ENCODE results near the gene FAM114A1. TPM values are rescaled to one million over a fixed set of nuclear protein-coding genes. Genes with fewer than 3 reads are reported as not detected.

FAM114A1 gene
- total RNA-seq, 2 donors from 2014 or later: 19.3 to 39.3 TPM

DNA sequence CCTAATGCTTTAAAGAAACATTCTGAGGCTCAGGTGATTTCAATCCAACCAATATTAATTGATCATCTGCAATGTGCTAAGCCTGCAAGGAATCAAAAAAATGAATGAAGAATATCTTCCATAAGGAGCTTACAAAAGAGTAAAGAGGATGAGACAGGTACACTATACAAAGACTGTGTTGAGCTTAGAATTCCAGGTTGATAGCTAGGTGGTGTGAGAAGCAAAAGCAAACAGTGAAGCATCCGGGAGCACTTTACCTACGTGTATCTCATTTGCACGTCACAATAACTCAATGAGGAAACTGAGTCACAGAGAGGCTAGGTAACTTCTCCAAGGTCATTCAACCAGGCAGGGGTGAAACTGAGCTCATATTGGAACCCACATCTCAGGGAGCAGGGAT, 37.1 kb downstream of the FAM114A1 start:
- no peak overlapping the region for H3K9ac ChIP-seq (ENCODE audit: extremely low read depth, low read length, poor library complexity, severe bottlenecking)
- 95 to 97% methylated on average over 3 of the region's 3 CpGs for WGBS, 2 experiments (ENCODE audit: insufficient coverage in 1 of 2, insufficient read length in 1 of 2)
- Mint-ChIP-seq H3K4me3 (no peak overlapping the region), H3K4me1 (peaks cover 16% of the 10 kb centered on the region), H3K27ac (no peak overlapping the region), H3K27me3 (ENCODE audit: insufficient read depth) (no peaks in the 10 kb centered on the region), H3K36me3 (ENCODE audit: low read depth) (peaks cover 25% of the 10 kb centered on the region), H3K9me3 (no peaks in the 10 kb centered on the region)
- no peaks in the 10 kb centered on the region for H3K27me3 ChIP-seq (ENCODE audit: control insufficient read depth, insufficient read depth, low read length, poor library complexity, severe bottlenecking)
- H3K4me1 ChIP-seq (ENCODE audit: control insufficient read depth, insufficient read depth, low read length): no peaks in the 10 kb centered on the region
- H3K36me3 ChIP-seq (ENCODE audit: control insufficient read depth, insufficient read depth, low read length): peaks cover 24% of the 10 kb centered on the region
- no peak overlapping the region for H3K27ac ChIP-seq (ENCODE audit: low read depth, low read length)
- no peak overlapping the region for H3K4me3 ChIP-seq (ENCODE audit: low read length)
- DNase-seq: no peak
- TF ChIP-seq CTCF (conservative IDR thresholded peaks at IDR 0.05): no peak
- H3K9me3 ChIP-seq (ENCODE audit: control insufficient read depth, low read length): no peaks in the 10 kb centered on the region

GRCh38 chr4:38905652-38906385, 38.2 kb downstream of the FAM114A1 start:
- Mint-ChIP-seq H3K4me1 (peaks cover 16% of the 10 kb centered on the region), H3K4me3 (no peak overlapping the region), H3K27me3 (ENCODE audit: insufficient read depth) (peaks cover 6% of the 10 kb centered on the region), H3K36me3 (ENCODE audit: low read depth) (peaks cover 33% of the 10 kb centered on the region), H3K9me3 (no peaks in the 10 kb centered on the region), H3K27ac (no peak overlapping the region)
- no peak for TF ChIP-seq CTCF (conservative IDR thresholded peaks at IDR 0.05)
- Histone ChIP-seq H3K27ac (ENCODE audit: low read depth, low read length) (no peak overlapping the region), H3K9ac (ENCODE audit: extremely low read depth, low read length, poor library complexity, severe bottlenecking) (no peak overlapping the region), H3K27me3 (ENCODE audit: control insufficient read depth, insufficient read depth, low read length, poor library complexity, severe bottlenecking) (no peaks in the 10 kb centered on the region), H3K9me3 (ENCODE audit: control insufficient read depth, low read length) (no peaks in the 10 kb centered on the region), H3K4me1 (ENCODE audit: control insufficient read depth, insufficient read depth, low read length) (no peaks in the 10 kb centered on the region), H3K4me3 (ENCODE audit: low read length) (no peak overlapping the region), H3K36me3 (ENCODE audit: control insufficient read depth, insufficient read depth, low read length) (peaks cover 24% of the 10 kb centered on the region)
- no peak for DNase-seq
- WGBS, 2 experiments (ENCODE audit: insufficient coverage in 1 of 2, insufficient read length in 1 of 2): 88 to 89% methylated on average over 7 to 10 of the region's 10 CpGs

- H3K4me1 ChIP-seq (ENCODE audit: control insufficient read depth, insufficient read depth, low read length): no peaks in the 10 kb centered on the region
- H3K27me3 Mint-ChIP-seq (ENCODE audit: insufficient read depth): peaks cover 7% of the 10 kb centered on the region
Observed at GRCh38 chr4:38907696-38908270, 40.2 kb downstream of the FAM114A1 start.

More at GRCh38 chr4:38907696-38908270, 40.2 kb downstream of the FAM114A1 start:
- Mint-ChIP-seq H3K36me3 (ENCODE audit: low read depth) (peaks cover 37% of the 10 kb centered on the region), H3K4me3 (no peak overlapping the region), H3K4me1 (peaks cover 16% of the 10 kb centered on the region), H3K27ac (no peak overlapping the region), H3K9me3 (no peaks in the 10 kb centered on the region)
- no peaks in the 10 kb centered on the region for H3K27me3 ChIP-seq (ENCODE audit: control insufficient read depth, insufficient read depth, low read length, poor library complexity, severe bottlenecking)
- no peak for TF ChIP-seq CTCF (conservative IDR thresholded peaks at IDR 0.05)
- no peaks in the 10 kb centered on the region for H3K9me3 ChIP-seq (ENCODE audit: control insufficient read depth, low read length)
- no peak overlapping the region for H3K27ac ChIP-seq (ENCODE audit: low read depth, low read length)
- no peak overlapping the region for H3K4me3 ChIP-seq (ENCODE audit: low read length)
- peaks cover 24% of the 10 kb centered on the region for H3K36me3 ChIP-seq (ENCODE audit: control insufficient read depth, insufficient read depth, low read length)
- DNase-seq: no peak
- no peak overlapping the region for H3K9ac ChIP-seq (ENCODE audit: extremely low read depth, low read length, poor library complexity, severe bottlenecking)

Data from endodermal cell (in vitro differentiated cells).